HepG2 (cell line): ENCODE data around the gene TMEM240. TPM values are rescaled to one million over a fixed set of nuclear protein-coding genes. Genes with fewer than 3 reads are reported as not detected.
"Not testable (repeated sequence)": the region's sequence is repeated elsewhere in the genome, so short reads cannot be mapped to it uniquely, and the experiment has no call there.

Experiments used
- ATAC-seq: fragments of 200-7000 bp; cut with Tn5 transposase; 3 replicates; pipeline ENCODE4 v1.9.1; 2020; ENCODE audit warnings: mild to moderate bottlenecking, moderate library complexity
- BruUV-seq: library from RNA; stranded (reverse); fragments of 400-500 nt; replicated peaks from 2 replicates; lab custom pipeline; 2021; lab: Mats Ljungman, UMichigan
- CTCF ChIA-PET: fragments of 300-600 bp; formaldehyde crosslinking; extraction: SDS; loops from one replicate; lab custom pipeline; 2021; ENCODE audit warnings: low total read pairs, inconsistent platforms, low intra/inter-chr PET ratio; lab: Yijun Ruan, JAX
- POLR2A ChIA-PET: fragments of 350-600 bp; sonication (Branson Sonifier 250); formaldehyde crosslinking; loops from one replicate; lab custom pipeline; 2020; ENCODE audit warnings: antibody characterized with exemption, inconsistent platforms; lab: Yijun Ruan, JAX
- DNase-seq: peaks from one replicate; pipeline ENCODE4 v3.0.0-alpha.2; 2015; ENCODE audit warnings: low spot score
- FAIRE-seq: peaks from 3 replicates; lab custom pipeline; 2011; peaks lifted over from hg19 to GRCh38; lab: Jason Lieb, UNC
- H2AFZ ChIP-seq: one replicate; pipeline ENCODE4 v1.6.1; 2011; ENCODE audit warnings: low read length, inconsistent platforms
- H3K27ac ChIP-seq: fragments of 300-600 bp; 3 replicates; pipeline ENCODE4 v1.8.0; 2011; ENCODE audit warnings: mixed run types, mild to moderate bottlenecking, mixed read lengths, low read length, inconsistent platforms; ENCODE audit not compliant: insufficient read depth; ENCODE audit errors: extremely low read length
- H3K27me3 ChIP-seq, 2 experiments: fragments of 200-600 bp in 1 of 2; 2 replicates in 1 of 2; 3 replicates in 1 of 2; pipeline versions ENCODE4 v1.6.0 to v1.8.0; 2011; ENCODE audit warnings: low read length in 2 of 2, mild to moderate bottlenecking in 2 of 2, moderate library complexity in 2 of 2, inconsistent platforms in 1 of 2; ENCODE audit not compliant: insufficient read depth in 2 of 2, control insufficient read depth in 1 of 2
- H3K36me3 ChIP-seq, 2 experiments: fragments of 200-600 bp in 1 of 2; replicated peaks in 1 of 2; 2 replicates in 1 of 2; 3 replicates in 1 of 2; pipeline versions ENCODE4 v1.5.1 to v1.8.0; 2011; ENCODE audit warnings: low read length in 2 of 2, inconsistent platforms in 1 of 2; ENCODE audit not compliant: insufficient read depth in 2 of 2, control insufficient read depth in 1 of 2
- H3K4me1 ChIP-seq: 2 replicates; pipeline ENCODE4 v1.5.1; 2012; ENCODE audit warnings: low read length, inconsistent platforms; ENCODE audit not compliant: insufficient read depth
- H3K4me2 ChIP-seq: 2 replicates; pipeline ENCODE4 v1.6.0; 2011; ENCODE audit warnings: low read depth, low read length, inconsistent platforms
- H3K4me3 ChIP-seq, 3 experiments: fragments of 200-600 bp in 1 of 3; sonication (generic), shearing (Covaris generic) in 1 of 3; replicated peaks in 1 of 3; 2 replicates each; pipeline ENCODE4 v1.5.1; 2011 to 2016; ENCODE audit warnings: low read length in 3 of 3, inconsistent platforms in 2 of 3, low read depth in 2 of 3, mild to moderate bottlenecking in 2 of 3, control low read depth in 1 of 3, mixed read lengths in 1 of 3; ENCODE audit not compliant: insufficient read depth in 1 of 3
- H3K79me2 ChIP-seq: one replicate; pipeline ENCODE4 v1.6.1; 2011; ENCODE audit warnings: low read length, inconsistent platforms; ENCODE audit not compliant: insufficient read depth
- H3K9ac ChIP-seq: 2 replicates; pipeline ENCODE4 v1.6.0; 2011; ENCODE audit warnings: mild to moderate bottlenecking, low read depth, low read length, inconsistent platforms; ENCODE audit not compliant: insufficient read depth
- H3K9me3 ChIP-seq: 2 replicates; pipeline ENCODE4 v1.5.1; 2012; ENCODE audit warnings: mild to moderate bottlenecking, low read length
- H4K20me1 ChIP-seq: 2 replicates; pipeline ENCODE4 v1.6.0; 2011; ENCODE audit warnings: inconsistent platforms, mild to moderate bottlenecking, low read length, moderate library complexity; ENCODE audit not compliant: insufficient read depth
- RBFOX2 ChIP-seq: fragments of 200-400 bp; formaldehyde crosslinking; IDR thresholded peaks from 2 replicates; pipeline ENCODE4 v1.6.1; 2017; ENCODE audit warnings: low read depth, mild to moderate bottlenecking, low read length
- WGBS: methylation state at CpG from one replicate; pipeline ENCODE4 v1.1.6; 2017; ENCODE audit warnings: low lambda C conversion rate; 5-methylcytosine and 5-hydroxymethylcytosine counted together
- in situ Hi-C: cut with HindIII; loops from 2 replicates; pipeline ENCODE4 v1.10.0; 2017; ENCODE audit warnings: low pct_unique_long_range_greater_than_20kb; ENCODE audit not compliant: extremely low pct_ligation_motif_present
- intact Hi-C: fragments of 100-400 bp; cut with micrococcal nuclease; formaldehyde crosslinking; loops from one replicate; pipeline ENCODE4 v1.10.0; 2022; ENCODE audit not compliant: unreplicated experiment
- polyA plus RNA-seq, 8 experiments: library from polyadenylated mRNA; depleted of rRNA in 3 of 8; stranded (reverse) in 7 of 8; unstranded in 1 of 8; fragments of >200 nt; fragmentation: Illumina TruSeq in 4 of 8; extraction: Trizol in 4 of 8; gene quantifications; 2 replicates each; pipeline versions ENCODE4 v1.2.1 to v1.2.3, GENCODE V29; 2011 to 2016; ENCODE audit warnings: low read depth in 4 of 8, missing spikeins in 1 of 8, mixed read lengths in 1 of 8; ENCODE audit not compliant: insufficient read depth in 1 of 8
- total RNA-seq, 5 experiments: library from RNA; depleted of rRNA; stranded (reverse); fragments of >200 nt; fragmentation: Illumina TruSeq; extraction: Trizol; gene quantifications; 2 replicates each; pipeline ENCODE4 v1.2.3, GENCODE V29; 2016; ENCODE audit warnings: low read depth in 1 of 5

Gene TMEM240
- total and polyA plus RNA-seq, 2 of the 13 experiments (the other 11 are each of a cell fraction or from before 2014, with no cell fraction given): 0.17 TPM; not detected in 1

DNA sequence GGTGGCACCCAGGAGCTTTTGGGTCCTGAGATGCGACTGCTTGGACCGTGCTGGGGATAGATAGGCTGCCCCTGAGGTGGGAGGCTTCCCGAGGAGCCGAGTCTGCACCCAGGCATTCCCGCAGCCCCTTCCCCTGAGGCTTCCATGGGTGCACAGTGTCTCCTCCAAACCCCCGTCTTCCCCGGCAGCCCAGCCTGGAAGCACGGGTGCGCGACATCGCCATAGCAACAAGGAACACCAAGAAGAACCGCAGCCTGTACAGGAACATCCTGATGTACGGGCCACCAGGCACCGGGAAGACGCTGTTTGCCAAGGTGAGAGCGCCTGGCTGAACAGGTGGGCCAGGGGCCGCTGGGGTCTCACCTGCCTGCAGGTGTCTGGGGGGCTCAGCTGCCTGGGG, 16.8 kb downstream of the TMEM240 start:
- H2AFZ ChIP-seq, H3K27ac ChIP-seq, in situ Hi-C loops, ATAC-seq, POLR2A ChIA-PET, H3K4me1 ChIP-seq, H3K4me3 ChIP-seq, intact Hi-C loops, BruUV-seq, H3K9me3 ChIP-seq, DNase-seq, H3K9ac ChIP-seq, CTCF ChIA-PET, FAIRE-seq, H3K4me2 ChIP-seq, H4K20me1 ChIP-seq, H3K27me3 ChIP-seq, H3K79me2 ChIP-seq: not testable (repeated sequence)
- peaks cover 12 to 30% of the 10 kb centered on the region in 2 experiments; a peak in 4 of 5 replicates for H3K36me3 ChIP-seq
- WGBS: 98% methylated on average over 8 of the region's 17 CpGs

DNA sequence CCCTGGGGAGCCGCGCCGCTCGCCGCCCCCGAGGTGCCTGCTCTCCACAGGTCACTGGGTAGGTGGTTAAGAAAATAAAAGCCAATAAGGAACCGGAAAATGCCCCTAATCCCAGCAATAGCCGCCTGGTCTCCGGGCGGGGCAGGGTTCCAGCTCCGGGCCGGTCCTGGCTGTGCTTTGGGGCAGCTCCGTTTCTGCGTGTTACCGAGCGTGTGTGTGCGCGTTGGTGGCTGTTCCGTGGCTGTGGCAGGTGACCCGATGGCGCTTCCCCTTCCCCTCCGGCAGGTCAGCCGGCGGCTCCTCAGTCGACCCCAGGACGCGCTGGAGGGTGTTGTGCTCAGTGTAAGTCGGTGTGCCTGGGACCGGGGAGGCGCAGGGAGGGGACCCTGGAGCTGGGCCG, 17.2 kb downstream of the TMEM240 start:
- ATAC-seq, H3K4me2 ChIP-seq, H3K27me3 ChIP-seq, H3K9ac ChIP-seq, H3K9me3 ChIP-seq, BruUV-seq, H2AFZ ChIP-seq, POLR2A ChIA-PET, H4K20me1 ChIP-seq, FAIRE-seq, in situ Hi-C loops, DNase-seq, H3K79me2 ChIP-seq, intact Hi-C loops, H3K4me3 ChIP-seq, H3K4me1 ChIP-seq, H3K27ac ChIP-seq, CTCF ChIA-PET: not testable (repeated sequence)
- H3K36me3 ChIP-seq: peaks cover 14 to 28% of the 10 kb centered on the region in 2 experiments; a peak in 4 of 5 replicates
- TF ChIP-seq RBFOX2: 0 out of 2 replicates have a peak, but pooled peaks have one; percentile 44
- 100% methylated on average over 2 of the region's 31 CpGs for WGBS

DNA sequence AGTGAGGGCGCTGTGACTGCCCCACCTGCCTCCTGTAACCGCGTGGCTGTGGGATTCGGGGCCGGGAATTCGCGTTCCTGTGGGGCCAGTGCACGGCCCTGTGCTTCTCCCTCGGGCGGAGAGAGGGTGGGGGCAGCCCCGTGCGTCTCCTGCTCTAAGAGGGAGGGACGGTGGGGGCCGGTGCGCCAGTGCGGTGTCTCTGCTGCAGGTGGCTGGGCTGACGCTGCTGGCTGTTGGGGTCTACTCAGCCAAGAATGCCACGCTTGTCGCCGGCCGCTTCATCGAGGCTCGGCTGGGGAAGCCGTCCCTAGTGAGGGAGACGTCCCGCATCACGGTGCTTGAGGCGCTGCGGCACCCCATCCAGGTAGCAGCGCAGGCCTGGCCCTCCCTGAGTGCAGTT, 17.9 kb downstream of the TMEM240 start:
- in situ Hi-C loops, DNase-seq, H3K27ac ChIP-seq, ATAC-seq, H3K79me2 ChIP-seq, POLR2A ChIA-PET, H3K9ac ChIP-seq, H2AFZ ChIP-seq, H4K20me1 ChIP-seq, CTCF ChIA-PET, H3K27me3 ChIP-seq, H3K4me3 ChIP-seq, H3K4me2 ChIP-seq, H3K9me3 ChIP-seq, FAIRE-seq, BruUV-seq, H3K4me1 ChIP-seq, intact Hi-C loops: not testable (repeated sequence)
- WGBS: 99% methylated on average over 16 of the region's 30 CpGs
- peaks cover 14 to 32% of the 10 kb centered on the region in 2 experiments; a peak in 4 of 5 replicates for H3K36me3 ChIP-seq
